SK-N-SH treated with all-trans-retinoic acid at 6 μM for 48 hours (cell line): ENCODE measurements around the gene NOXO1.

Experiments used
- ATAC-seq: fragments of 200-7000 bp; cut with Tn5 transposase; 3 replicates; pipeline ENCODE4 v1.9.1; 2020; ENCODE audit warnings: mild to moderate bottlenecking, moderate library complexity
- ARNTL ChIP-seq: fragments of 450-650 bp; formaldehyde crosslinking; IDR thresholded peaks from 2 replicates; pipeline ENCODE4 v1.5.0; 2020; ENCODE audit warnings: low read depth, mild to moderate bottlenecking, moderate library complexity, borderline replicate concordance
- CREB5 ChIP-seq: fragments of 250-450 bp; sonication (Bioruptor Pico); IDR thresholded peaks from 2 replicates; pipeline ENCODE4 v1.5.1; 2020; ENCODE audit warnings: low read depth, mild to moderate bottlenecking, moderate library complexity
- ESRRG ChIP-seq: fragments of 250-450 bp; sonication (Bioruptor Pico); IDR thresholded peaks from 2 replicates; pipeline ENCODE4 v1.6.1; 2021; ENCODE audit warnings: mild to moderate bottlenecking
- GLIS3 ChIP-seq: fragments of 250-450 bp; sonication (Bioruptor Pico); IDR thresholded peaks from 2 replicates; pipeline ENCODE4 v1.5.0; 2020; ENCODE audit warnings: mild to moderate bottlenecking, moderate library complexity
- PATZ1 ChIP-seq: fragments of 250-450 bp; sonication (Bioruptor Pico); IDR thresholded peaks from 2 replicates; pipeline ENCODE4 v1.8.0; 2020; ENCODE audit warnings: mild to moderate bottlenecking, moderate library complexity, borderline replicate concordance
- PPARA ChIP-seq: fragments of 250-450 bp; sonication (Bioruptor Pico); IDR thresholded peaks from 2 replicates; pipeline ENCODE4 v1.5.0; 2020; ENCODE audit warnings: mild to moderate bottlenecking, borderline replicate concordance
- RARB ChIP-seq: fragments of 250-450 bp; sonication (Bioruptor Pico); IDR thresholded peaks from 2 replicates; pipeline ENCODE4 v1.8.0; 2021; ENCODE audit warnings: mild to moderate bottlenecking, moderate library complexity
- SNAI2 ChIP-seq: fragments of 250-450 bp; sonication (Bioruptor Pico); IDR thresholded peaks from 2 replicates; pipeline ENCODE4 v1.5.0; 2020; ENCODE audit warnings: mild to moderate bottlenecking, moderate library complexity
- TCF4 ChIP-seq: fragments of 250-450 bp; sonication (Bioruptor Pico); IDR thresholded peaks from 2 replicates; pipeline ENCODE4 v1.8.0; 2021; ENCODE audit warnings: mild to moderate bottlenecking, moderate library complexity, borderline replicate concordance
- TOX ChIP-seq: fragments of 250-450 bp; sonication (Bioruptor Pico); IDR thresholded peaks from 2 replicates; pipeline ENCODE4 v1.8.0; 2021; ENCODE audit warnings: mild to moderate bottlenecking, moderate library complexity, borderline replicate concordance
- ZC3H10 ChIP-seq: fragments of 250-450 bp; sonication (Bioruptor Pico); IDR thresholded peaks from 2 replicates; pipeline ENCODE4 v1.5.1; 2021; ENCODE audit warnings: mild to moderate bottlenecking, moderate library complexity
- ZFP3 ChIP-seq: fragments of 250-450 bp; sonication (Bioruptor Pico); IDR thresholded peaks from 2 replicates; pipeline ENCODE4 v1.5.0; 2020; ENCODE audit warnings: mild to moderate bottlenecking, moderate library complexity
- ZFP30 ChIP-seq: fragments of 450-650 bp; formaldehyde crosslinking; IDR thresholded peaks from 2 replicates; pipeline ENCODE4 v1.5.0; 2022; ENCODE audit warnings: mild to moderate bottlenecking, moderate library complexity
- ZNF70 ChIP-seq: fragments of 450-650 bp; formaldehyde crosslinking; IDR thresholded peaks from 2 replicates; pipeline ENCODE4 v1.5.0; 2020; ENCODE audit warnings: mild to moderate bottlenecking, moderate library complexity
- TF ChIP-seq, protein P1 (sequence below): fragments of 250-450 bp; sonication (Bioruptor Pico); IDR thresholded peaks from 2 replicates; pipeline ENCODE4 v1.5.1; 2021; ENCODE audit warnings: mild to moderate bottlenecking, moderate library complexity
- TF ChIP-seq, protein P2 (sequence below): fragments of 250-450 bp; sonication (Bioruptor Pico); IDR thresholded peaks from 2 replicates; pipeline ENCODE4 v1.5.0; 2020; ENCODE audit warnings: mild to moderate bottlenecking, moderate library complexity

Gene NOXO1

GRCh38 chr16:1987198-1987597, 5.9 kb upstream of the NOXO1 start (continued):
- TF ChIP-seq SNAI2 (no peak), ZC3H10 (CRISPR knock-in tag) (no peak), CREB5 (no peak)

- no peak for TF ChIP-seq PPARA
- no peak for TF ChIP-seq RARB
- TF ChIP-seq, protein P1, sequence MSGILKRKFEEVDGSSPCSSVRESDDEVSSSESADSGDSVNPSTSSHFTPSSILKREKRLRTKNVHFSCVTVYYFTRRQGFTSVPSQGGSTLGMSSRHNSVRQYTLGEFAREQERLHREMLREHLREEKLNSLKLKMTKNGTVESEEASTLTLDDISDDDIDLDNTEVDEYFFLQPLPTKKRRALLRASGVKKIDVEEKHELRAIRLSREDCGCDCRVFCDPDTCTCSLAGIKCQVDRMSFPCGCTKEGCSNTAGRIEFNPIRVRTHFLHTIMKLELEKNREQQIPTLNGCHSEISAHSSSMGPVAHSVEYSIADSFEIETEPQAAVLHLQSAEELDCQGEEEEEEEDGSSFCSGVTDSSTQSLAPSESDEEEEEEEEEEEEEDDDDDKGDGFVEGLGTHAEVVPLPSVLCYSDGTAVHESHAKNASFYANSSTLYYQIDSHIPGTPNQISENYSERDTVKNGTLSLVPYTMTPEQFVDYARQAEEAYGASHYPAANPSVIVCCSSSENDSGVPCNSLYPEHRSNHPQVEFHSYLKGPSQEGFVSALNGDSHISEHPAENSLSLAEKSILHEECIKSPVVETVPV (CRISPR knock-in tag), result no peak
- TF ChIP-seq ARNTL (CRISPR knock-in tag), result no peak
- TF ChIP-seq, protein P2, sequence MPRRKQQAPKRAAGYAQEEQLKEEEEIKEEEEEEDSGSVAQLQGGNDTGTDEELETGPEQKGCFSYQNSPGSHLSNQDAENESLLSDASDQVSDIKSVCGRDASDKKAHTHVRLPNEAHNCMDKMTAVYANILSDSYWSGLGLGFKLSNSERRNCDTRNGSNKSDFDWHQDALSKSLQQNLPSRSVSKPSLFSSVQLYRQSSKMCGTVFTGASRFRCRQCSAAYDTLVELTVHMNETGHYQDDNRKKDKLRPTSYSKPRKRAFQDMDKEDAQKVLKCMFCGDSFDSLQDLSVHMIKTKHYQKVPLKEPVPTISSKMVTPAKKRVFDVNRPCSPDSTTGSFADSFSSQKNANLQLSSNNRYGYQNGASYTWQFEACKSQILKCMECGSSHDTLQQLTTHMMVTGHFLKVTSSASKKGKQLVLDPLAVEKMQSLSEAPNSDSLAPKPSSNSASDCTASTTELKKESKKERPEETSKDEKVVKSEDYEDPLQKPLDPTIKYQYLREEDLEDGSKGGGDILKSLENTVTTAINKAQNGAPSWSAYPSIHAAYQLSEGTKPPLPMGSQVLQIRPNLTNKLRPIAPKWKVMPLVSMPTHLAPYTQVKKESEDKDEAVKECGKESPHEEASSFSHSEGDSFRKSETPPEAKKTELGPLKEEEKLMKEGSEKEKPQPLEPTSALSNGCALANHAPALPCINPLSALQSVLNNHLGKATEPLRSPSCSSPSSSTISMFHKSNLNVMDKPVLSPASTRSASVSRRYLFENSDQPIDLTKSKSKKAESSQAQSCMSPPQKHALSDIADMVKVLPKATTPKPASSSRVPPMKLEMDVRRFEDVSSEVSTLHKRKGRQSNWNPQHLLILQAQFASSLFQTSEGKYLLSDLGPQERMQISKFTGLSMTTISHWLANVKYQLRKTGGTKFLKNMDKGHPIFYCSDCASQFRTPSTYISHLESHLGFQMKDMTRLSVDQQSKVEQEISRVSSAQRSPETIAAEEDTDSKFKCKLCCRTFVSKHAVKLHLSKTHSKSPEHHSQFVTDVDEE, result no peak
- TF ChIP-seq SNAI2, result no peak
- TF ChIP-seq ESRRG, result no peak
- no peak for ATAC-seq
Measured at GRCh38 chr16:1985466-1986150, 4.3 kb upstream of the NOXO1 start.

DNA sequence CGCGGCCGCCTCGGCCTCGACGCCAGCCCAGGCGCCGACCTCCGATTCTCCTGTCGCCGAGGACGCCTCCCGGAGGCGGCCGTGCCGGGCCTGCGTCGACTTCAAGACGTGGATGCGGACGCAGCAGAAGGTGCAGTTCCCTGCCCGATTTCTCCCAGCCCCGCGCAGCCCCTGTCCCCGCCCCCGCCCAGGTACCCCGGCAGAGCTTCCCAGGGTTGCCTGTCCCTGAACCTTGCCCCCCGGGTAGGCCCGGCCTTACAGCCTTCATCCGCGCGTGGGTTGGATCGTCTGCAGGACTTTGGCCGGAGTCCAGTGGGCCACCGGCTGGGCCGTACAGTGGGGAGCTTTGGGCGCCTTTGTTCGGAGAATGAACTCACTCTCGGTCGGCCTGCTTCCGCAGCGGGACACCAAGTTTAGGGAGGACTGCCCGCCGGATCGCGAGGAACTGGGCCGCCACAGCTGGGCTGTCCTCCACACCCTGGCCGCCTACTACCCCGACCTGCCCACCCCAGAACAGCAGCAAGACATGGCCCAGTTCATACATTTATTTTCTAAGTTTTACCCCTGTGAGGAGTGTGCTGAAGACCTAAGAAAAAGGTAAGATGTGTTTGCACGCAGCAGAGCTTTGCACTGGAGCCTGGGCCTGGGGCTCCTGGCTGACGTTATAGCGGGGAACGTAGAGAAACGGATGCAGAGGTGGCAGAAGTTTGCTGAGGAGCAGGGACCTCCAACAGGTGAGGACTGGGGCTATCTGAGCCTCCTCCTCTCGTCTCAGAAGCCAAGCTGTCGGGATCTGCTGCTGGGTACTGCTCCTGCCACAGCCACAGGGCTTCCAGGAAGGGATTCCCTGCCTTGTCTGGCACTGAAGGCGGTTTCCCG, 3.3 kb upstream of the NOXO1 start:
- peak; percentile 4 for ATAC-seq
- TF ChIP-seq ZFP30 (CRISPR knock-in tag), result no peak
- TF ChIP-seq ZNF70 (CRISPR knock-in tag), result no peak
- no peak for TF ChIP-seq ARNTL (CRISPR knock-in tag)
- no peak for TF ChIP-seq GLIS3 (CRISPR knock-in tag)
- no peak for TF ChIP-seq ZC3H10 (CRISPR knock-in tag)
- no peak for TF ChIP-seq PATZ1
- no peak for TF ChIP-seq CREB5
- no peak for TF ChIP-seq TCF4
- TF ChIP-seq TOX, result no peak
- no peak for TF ChIP-seq SNAI2
- no peak for TF ChIP-seq ZFP3 (CRISPR knock-in tag)
- TF ChIP-seq RARB, result no peak
- TF ChIP-seq, protein P2, result no peak
